SK-N-SH treated with all-trans-retinoic acid at 6 μM for 48 hours (cell line): ENCODE results near the gene SIRPA.

Experiments
- ATAC-seq: fragments of 200-7000 bp; cut with Tn5 transposase; 3 replicates; pipeline ENCODE4 v1.9.1; 2020; ENCODE audit warnings: mild to moderate bottlenecking, moderate library complexity
- ARNTL ChIP-seq: fragments of 450-650 bp; formaldehyde crosslinking; IDR thresholded peaks from 2 replicates; pipeline ENCODE4 v1.5.0; 2020; ENCODE audit warnings: low read depth, mild to moderate bottlenecking, moderate library complexity, borderline replicate concordance
- BACH2 ChIP-seq: fragments of 250-450 bp; sonication (Bioruptor Pico); IDR thresholded peaks from 2 replicates; pipeline ENCODE4 v1.9.0; 2021; ENCODE audit warnings: mild to moderate bottlenecking, borderline replicate concordance
- CSDC2 ChIP-seq: fragments of 250-450 bp; sonication (Bioruptor Pico); IDR thresholded peaks from 2 replicates; pipeline ENCODE4 v1.5.0; 2020; ENCODE audit warnings: mild to moderate bottlenecking, moderate library complexity
- ESRRG ChIP-seq: fragments of 250-450 bp; sonication (Bioruptor Pico); IDR thresholded peaks from 2 replicates; pipeline ENCODE4 v1.6.1; 2021; ENCODE audit warnings: mild to moderate bottlenecking
- GLIS3 ChIP-seq: fragments of 250-450 bp; sonication (Bioruptor Pico); IDR thresholded peaks from 2 replicates; pipeline ENCODE4 v1.5.0; 2020; ENCODE audit warnings: mild to moderate bottlenecking, moderate library complexity
- OSR1 ChIP-seq: fragments of 250-450 bp; sonication (Bioruptor Pico); IDR thresholded peaks from 2 replicates; pipeline ENCODE4 v1.8.0; 2022; ENCODE audit warnings: moderate library complexity, mild to moderate bottlenecking, inconsistent platforms
- PPARA ChIP-seq: fragments of 250-450 bp; sonication (Bioruptor Pico); IDR thresholded peaks from 2 replicates; pipeline ENCODE4 v1.5.0; 2020; ENCODE audit warnings: mild to moderate bottlenecking, borderline replicate concordance
- RARB ChIP-seq: fragments of 250-450 bp; sonication (Bioruptor Pico); IDR thresholded peaks from 2 replicates; pipeline ENCODE4 v1.8.0; 2021; ENCODE audit warnings: mild to moderate bottlenecking, moderate library complexity
- SNAI2 ChIP-seq: fragments of 250-450 bp; sonication (Bioruptor Pico); IDR thresholded peaks from 2 replicates; pipeline ENCODE4 v1.5.0; 2020; ENCODE audit warnings: mild to moderate bottlenecking, moderate library complexity
- TOX ChIP-seq: fragments of 250-450 bp; sonication (Bioruptor Pico); IDR thresholded peaks from 2 replicates; pipeline ENCODE4 v1.8.0; 2021; ENCODE audit warnings: mild to moderate bottlenecking, moderate library complexity, borderline replicate concordance
- ZC3H10 ChIP-seq: fragments of 250-450 bp; sonication (Bioruptor Pico); IDR thresholded peaks from 2 replicates; pipeline ENCODE4 v1.5.1; 2021; ENCODE audit warnings: mild to moderate bottlenecking, moderate library complexity
- ZFP3 ChIP-seq: fragments of 250-450 bp; sonication (Bioruptor Pico); IDR thresholded peaks from 2 replicates; pipeline ENCODE4 v1.5.0; 2020; ENCODE audit warnings: mild to moderate bottlenecking, moderate library complexity
- ZNF565 ChIP-seq: fragments of 450-650 bp; formaldehyde crosslinking; conservative IDR thresholded peaks from 2 replicates; pipeline ENCODE4 v1.5.0; 2020; ENCODE audit warnings: low read depth, mild to moderate bottlenecking, moderate library complexity
- ZNF8 ChIP-seq: fragments of 450-650 bp; formaldehyde crosslinking; IDR thresholded peaks from 2 replicates; pipeline ENCODE4 v1.5.0; 2020; ENCODE audit warnings: mild to moderate bottlenecking, moderate library complexity
- TF ChIP-seq, protein P1 (sequence below): fragments of 250-450 bp; sonication (Bioruptor Pico); IDR thresholded peaks from 2 replicates; pipeline ENCODE4 v1.5.1; 2021; ENCODE audit warnings: mild to moderate bottlenecking, moderate library complexity
- TF ChIP-seq, protein P2 (sequence below): fragments of 250-450 bp; sonication (Bioruptor Pico); IDR thresholded peaks from 2 replicates; pipeline ENCODE4 v1.5.0; 2020; ENCODE audit warnings: mild to moderate bottlenecking, moderate library complexity
- TF ChIP-seq, protein P3 (sequence below): fragments of 250-450 bp; sonication (Bioruptor Pico); IDR thresholded peaks from 2 replicates; pipeline ENCODE4 v1.8.0; 2021; ENCODE audit warnings: low read depth, mild to moderate bottlenecking, moderate library complexity, borderline replicate concordance

The SIRPA gene

GRCh38 chr20:1861996-1862662, 33.1 kb upstream of the SIRPA start (continued):
- TF ChIP-seq, protein P1, sequence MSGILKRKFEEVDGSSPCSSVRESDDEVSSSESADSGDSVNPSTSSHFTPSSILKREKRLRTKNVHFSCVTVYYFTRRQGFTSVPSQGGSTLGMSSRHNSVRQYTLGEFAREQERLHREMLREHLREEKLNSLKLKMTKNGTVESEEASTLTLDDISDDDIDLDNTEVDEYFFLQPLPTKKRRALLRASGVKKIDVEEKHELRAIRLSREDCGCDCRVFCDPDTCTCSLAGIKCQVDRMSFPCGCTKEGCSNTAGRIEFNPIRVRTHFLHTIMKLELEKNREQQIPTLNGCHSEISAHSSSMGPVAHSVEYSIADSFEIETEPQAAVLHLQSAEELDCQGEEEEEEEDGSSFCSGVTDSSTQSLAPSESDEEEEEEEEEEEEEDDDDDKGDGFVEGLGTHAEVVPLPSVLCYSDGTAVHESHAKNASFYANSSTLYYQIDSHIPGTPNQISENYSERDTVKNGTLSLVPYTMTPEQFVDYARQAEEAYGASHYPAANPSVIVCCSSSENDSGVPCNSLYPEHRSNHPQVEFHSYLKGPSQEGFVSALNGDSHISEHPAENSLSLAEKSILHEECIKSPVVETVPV: no peak

GRCh38 chr20:1862663-1863053, 32.5 kb upstream of the SIRPA start:
- no peak for ATAC-seq
- TF ChIP-seq RARB (CRISPR knock-in tag) (no peak), ARNTL (CRISPR knock-in tag) (no peak), BACH2 (no peak), ZC3H10 (no peak)
- TF ChIP-seq, protein P2, sequence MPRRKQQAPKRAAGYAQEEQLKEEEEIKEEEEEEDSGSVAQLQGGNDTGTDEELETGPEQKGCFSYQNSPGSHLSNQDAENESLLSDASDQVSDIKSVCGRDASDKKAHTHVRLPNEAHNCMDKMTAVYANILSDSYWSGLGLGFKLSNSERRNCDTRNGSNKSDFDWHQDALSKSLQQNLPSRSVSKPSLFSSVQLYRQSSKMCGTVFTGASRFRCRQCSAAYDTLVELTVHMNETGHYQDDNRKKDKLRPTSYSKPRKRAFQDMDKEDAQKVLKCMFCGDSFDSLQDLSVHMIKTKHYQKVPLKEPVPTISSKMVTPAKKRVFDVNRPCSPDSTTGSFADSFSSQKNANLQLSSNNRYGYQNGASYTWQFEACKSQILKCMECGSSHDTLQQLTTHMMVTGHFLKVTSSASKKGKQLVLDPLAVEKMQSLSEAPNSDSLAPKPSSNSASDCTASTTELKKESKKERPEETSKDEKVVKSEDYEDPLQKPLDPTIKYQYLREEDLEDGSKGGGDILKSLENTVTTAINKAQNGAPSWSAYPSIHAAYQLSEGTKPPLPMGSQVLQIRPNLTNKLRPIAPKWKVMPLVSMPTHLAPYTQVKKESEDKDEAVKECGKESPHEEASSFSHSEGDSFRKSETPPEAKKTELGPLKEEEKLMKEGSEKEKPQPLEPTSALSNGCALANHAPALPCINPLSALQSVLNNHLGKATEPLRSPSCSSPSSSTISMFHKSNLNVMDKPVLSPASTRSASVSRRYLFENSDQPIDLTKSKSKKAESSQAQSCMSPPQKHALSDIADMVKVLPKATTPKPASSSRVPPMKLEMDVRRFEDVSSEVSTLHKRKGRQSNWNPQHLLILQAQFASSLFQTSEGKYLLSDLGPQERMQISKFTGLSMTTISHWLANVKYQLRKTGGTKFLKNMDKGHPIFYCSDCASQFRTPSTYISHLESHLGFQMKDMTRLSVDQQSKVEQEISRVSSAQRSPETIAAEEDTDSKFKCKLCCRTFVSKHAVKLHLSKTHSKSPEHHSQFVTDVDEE (CRISPR knock-in tag): no peak

GRCh38 chr20:1863296-1863695, 31.9 kb upstream of the SIRPA start:
- TF ChIP-seq ZFP3 (CRISPR knock-in tag) (peak; percentile 98), OSR1 (CRISPR knock-in tag) (no peak)
- no peak for ATAC-seq

- no peak for ATAC-seq
- TF ChIP-seq ZNF8 (CRISPR knock-in tag) (no peak), ZNF565 (CRISPR knock-in tag) (no peak), ESRRG (CRISPR knock-in tag) (no peak), ZC3H10 (no peak), CSDC2 (CRISPR knock-in tag) (no peak), ARNTL (CRISPR knock-in tag) (no peak)
These were observed 28.4 kb upstream of the SIRPA start for GRCh38 chr20:1866834-1867233.

GRCh38 chr20:1867495-1868260, 27.5 kb upstream of the SIRPA start:
- TF ChIP-seq PPARA (CRISPR knock-in tag): no peak
- TF ChIP-seq, protein P1: no peak
- TF ChIP-seq, protein P3, sequence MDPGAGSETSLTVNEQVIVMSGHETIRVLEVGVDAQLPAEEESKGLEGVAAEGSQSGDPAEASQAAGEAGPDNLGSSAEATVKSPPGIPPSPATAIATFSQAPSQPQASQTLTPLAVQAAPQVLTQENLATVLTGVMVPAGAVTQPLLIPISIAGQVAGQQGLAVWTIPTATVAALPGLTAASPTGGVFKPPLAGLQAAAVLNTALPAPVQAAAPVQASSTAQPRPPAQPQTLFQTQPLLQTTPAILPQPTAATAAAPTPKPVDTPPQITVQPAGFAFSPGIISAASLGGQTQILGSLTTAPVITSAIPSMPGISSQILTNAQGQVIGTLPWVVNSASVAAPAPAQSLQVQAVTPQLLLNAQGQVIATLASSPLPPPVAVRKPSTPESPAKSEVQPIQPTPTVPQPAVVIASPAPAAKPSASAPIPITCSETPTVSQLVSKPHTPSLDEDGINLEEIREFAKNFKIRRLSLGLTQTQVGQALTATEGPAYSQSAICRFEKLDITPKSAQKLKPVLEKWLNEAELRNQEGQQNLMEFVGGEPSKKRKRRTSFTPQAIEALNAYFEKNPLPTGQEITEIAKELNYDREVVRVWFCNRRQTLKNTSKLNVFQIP (CRISPR knock-in tag): no peak
- no peak for TF ChIP-seq TOX
- TF ChIP-seq OSR1 (CRISPR knock-in tag): no peak
- TF ChIP-seq SNAI2 (CRISPR knock-in tag): no peak
- TF ChIP-seq GLIS3 (CRISPR knock-in tag): no peak
- no peak for TF ChIP-seq ARNTL (CRISPR knock-in tag)
- TF ChIP-seq, all 23 proteins: peak for 0
- no peak for ATAC-seq
